CD14-positive monocyte (primary cell): ENCODE data around the gene SAA2. TPM values are rescaled to one million over a fixed set of nuclear protein-coding genes. Genes with fewer than 3 reads are reported as not detected.
A peak's percentile ranks its signal among the peaks of the same experiment; 100 is the strongest.

Experiments used
- DNase-seq, 3 donors: peaks; one replicate each; pipeline ENCODE4 v3.0.0-alpha.2; 2011 to 2022
- H2AFZ ChIP-seq: 2 replicates; pipeline ENCODE4 v1.6.0; 2012; ENCODE audit warnings: mild to moderate bottlenecking, low read depth, low read length, inconsistent platforms; ENCODE audit not compliant: insufficient read depth, poor library complexity, severe bottlenecking
- H3K27ac ChIP-seq, 2 donors: 1 replicate in 1 of 2; 2 replicates in 1 of 2; pipeline ENCODE4 v1.5.1; 2012 to 2013; ENCODE audit warnings: low read length in 2 of 2, control low read depth in 1 of 2, inconsistent platforms in 1 of 2, low read depth in 1 of 2, mild to moderate bottlenecking in 1 of 2
- H3K27me3 ChIP-seq, 2 donors: one replicate each; pipeline versions ENCODE4 v1.6.0 to v1.6.1; 2011 to 2013; ENCODE audit warnings: low read length in 2 of 2; ENCODE audit not compliant: control insufficient read depth in 2 of 2, insufficient read depth in 2 of 2
- H3K36me3 ChIP-seq, 2 donors: replicated peaks in 1 of 2; 1 replicate in 1 of 2; 2 replicates in 1 of 2; pipeline versions ENCODE4 v1.5.1 to v1.6.1; 2012 to 2013; ENCODE audit warnings: low read length in 2 of 2, control low read depth in 1 of 2, inconsistent platforms in 1 of 2, mild to moderate bottlenecking in 1 of 2; ENCODE audit not compliant: insufficient read depth in 2 of 2, control insufficient read depth in 1 of 2
- H3K4me1 ChIP-seq, 2 donors: 1 replicate in 1 of 2; 2 replicates in 1 of 2; pipeline versions ENCODE4 v1.5.1 to v1.6.1; 2012 to 2013; ENCODE audit warnings: low read length in 2 of 2, control low read depth in 1 of 2, inconsistent platforms in 1 of 2, mild to moderate bottlenecking in 1 of 2, moderate library complexity in 1 of 2; ENCODE audit not compliant: insufficient read depth in 2 of 2, control insufficient read depth in 1 of 2
- H3K4me2 ChIP-seq: replicated peaks from 2 replicates; pipeline ENCODE3; 2012; ENCODE audit warnings: low read length, moderate library complexity, mild to moderate bottlenecking; ENCODE audit not compliant: poor library complexity, severe bottlenecking; ENCODE audit errors: extremely low read depth
- H3K4me3 ChIP-seq, 3 experiments: fragments of 200-600 bp in 1 of 3; sonication (generic) in 1 of 3; replicated peaks in 1 of 3; 1 replicate in 2 of 3; 2 replicates in 1 of 3; pipeline ENCODE4 v1.5.1; 2011 to 2013; ENCODE audit warnings: low read length in 3 of 3, mild to moderate bottlenecking in 3 of 3, control low read depth in 2 of 3, low read depth in 2 of 3, inconsistent platforms in 1 of 3, moderate library complexity in 1 of 3
- H3K79me2 ChIP-seq: 2 replicates; pipeline ENCODE4 v1.6.0; 2012; ENCODE audit warnings: mild to moderate bottlenecking, control low read depth, inconsistent platforms, low read length, moderate library complexity; ENCODE audit not compliant: insufficient read depth
- H3K9ac ChIP-seq: 2 replicates; pipeline ENCODE4 v1.6.0; 2017; ENCODE audit warnings: low read length, mild to moderate bottlenecking; ENCODE audit not compliant: insufficient read depth, poor library complexity, severe bottlenecking
- H3K9me3 ChIP-seq, 2 donors: replicated peaks in 1 of 2; 1 replicate in 1 of 2; 2 replicates in 1 of 2; pipeline versions ENCODE4 v1.5.1 to v1.6.1; 2012 to 2013; ENCODE audit warnings: low read length in 2 of 2, control low read depth in 1 of 2; ENCODE audit not compliant: control insufficient read depth in 1 of 2, insufficient read depth in 1 of 2
- H4K20me1 ChIP-seq: 2 replicates; pipeline ENCODE4 v1.6.0; 2012; ENCODE audit warnings: mild to moderate bottlenecking, low read length, control low read depth, moderate library complexity; ENCODE audit not compliant: insufficient read depth
- H3K27ac Mint-ChIP-seq, 7 donors: one replicate each; pipeline ENCODE4 v1.8.0; 2020; ENCODE audit warnings: mild to moderate bottlenecking in 7 of 7, mixed read lengths in 7 of 7, moderate library complexity in 6 of 7, inconsistent platforms in 2 of 7
- H3K27me3 Mint-ChIP-seq, 3 donors: one replicate each; pipeline ENCODE4 v1.8.0; 2021 to 2022; ENCODE audit warnings: low read depth in 3 of 3, mild to moderate bottlenecking in 3 of 3, mixed read lengths in 3 of 3, moderate library complexity in 3 of 3, inconsistent platforms in 1 of 3
- H3K36me3 Mint-ChIP-seq, 2 donors: one replicate each; pipeline ENCODE4 v1.8.0; 2020; ENCODE audit warnings: mixed read lengths in 2 of 2, inconsistent platforms in 1 of 2, mild to moderate bottlenecking in 1 of 2
- H3K4me1 Mint-ChIP-seq: one replicate; pipeline ENCODE4 v1.8.0; 2020; ENCODE audit warnings: mild to moderate bottlenecking, mixed read lengths
- H3K4me3 Mint-ChIP-seq, 2 donors: one replicate each; pipeline ENCODE4 v1.8.0; 2020; ENCODE audit warnings: mild to moderate bottlenecking in 2 of 2, mixed read lengths in 2 of 2, moderate library complexity in 1 of 2
- H3K9me3 Mint-ChIP-seq, 7 donors: one replicate each; pipeline ENCODE4 v1.8.0; 2020 to 2022; ENCODE audit warnings: mixed read lengths in 7 of 7, mild to moderate bottlenecking in 6 of 7, moderate library complexity in 6 of 7, inconsistent platforms in 2 of 7
- WGBS: methylation state at CpG from one replicate; pipeline ENCODE4 v1.1.5; 2013; ENCODE audit warnings: missing lambda C conversion rate; ENCODE audit not compliant: insufficient coverage; 5-methylcytosine and 5-hydroxymethylcytosine counted together
- intact Hi-C, 2 donors: fragments of 100-400 bp; cut with micrococcal nuclease; formaldehyde crosslinking; loops; one replicate each; pipeline versions ENCODE4 v1.15.0 to v1.15.1; 2023
- polyA plus RNA-seq, 3 donors: library from polyadenylated mRNA; depleted of rRNA in 1 of 3; unstranded in 2 of 3; stranded (reverse) in 1 of 3; fragments of 300-500 nt in 2 of 3; fragments of >200 nt in 1 of 3; fragmentation: Illumina TruSeq in 2 of 3; gene quantifications; 1 replicate in 2 of 3; 2 replicates in 1 of 3; pipeline ENCODE4 v1.2.3, GENCODE V29; 2012 to 2021
- TF ChIP-seq, protein P1 (sequence below): fragments of 200-600 bp; IDR thresholded peaks from one replicate; pipeline ENCODE4 v1.8.0; 2022; ENCODE audit warnings: antibody characterized with exemption, mild to moderate bottlenecking

SAA2 gene
- polyA plus RNA-seq, 3 donors = not detected

DNA sequence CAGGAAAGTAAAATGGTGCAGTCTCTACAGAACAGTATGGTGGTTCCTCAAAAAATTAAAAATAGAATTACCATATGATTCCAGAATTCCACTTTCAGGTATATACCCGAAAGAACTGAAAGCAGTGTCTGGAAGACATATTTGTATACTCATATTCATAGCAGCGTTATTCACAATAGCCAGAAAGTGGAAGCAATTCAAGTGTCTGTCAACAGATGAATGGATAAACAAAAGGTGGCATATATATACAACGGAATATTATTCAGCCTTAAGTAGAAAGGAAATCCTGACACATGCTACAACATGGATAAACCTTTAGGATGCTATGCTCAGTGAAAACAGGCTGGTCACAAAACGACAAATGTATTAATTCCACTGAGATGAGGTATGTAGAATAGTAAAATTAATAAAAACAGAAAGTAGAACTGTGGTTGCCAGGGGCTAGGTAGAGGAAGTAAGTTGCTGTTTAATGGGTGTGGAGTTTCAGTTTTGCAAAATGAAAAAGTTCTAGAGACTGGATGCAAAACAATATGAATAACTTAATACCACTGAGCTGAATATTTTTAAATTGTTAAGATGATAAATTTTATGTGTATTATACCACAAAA lies 32.1 kb upstream of the SAA2 start:
- Histone ChIP-seq H3K4me3 (peak overlapping the region in 2 of 3 experiments; percentile 33 to 66), H3K27ac (peak overlapping the region; percentile 50 to 89), H3K9me3 (no peaks in the 10 kb centered on the region), H3K9ac (peak overlapping the region; percentile 15), H4K20me1 (no peaks in the 10 kb centered on the region), H3K4me2 (peak overlapping the region; percentile 69), H3K27me3 (no peaks in the 10 kb centered on the region), H3K79me2 (peaks cover 8% of the 10 kb centered on the region), H3K36me3 (peaks cover 20 to 48% of the 10 kb centered on the region in 2 donors), H3K4me1 (peaks cover 51 to 64% of the 10 kb centered on the region in 2 donors), H2AFZ (no peak overlapping the region)
- Mint-ChIP-seq H3K36me3 (peaks cover 35 to 43% of the 10 kb centered on the region in 2 donors), H3K4me3 (peak overlapping the region; percentile 39 to 57), H3K4me1 (peaks cover 47% of the 10 kb centered on the region), H3K27me3 (no peaks in the 10 kb centered on the region), H3K27ac (peak overlapping the region; percentile 77 to 92 (median 87)), H3K9me3 (no peaks in the 10 kb centered on the region)
- 33% methylated on average over 1 of the region's 4 CpGs for WGBS
- intact Hi-C loops = loop anchor here in 1 of 2 donors (5.0 kb wide), 1 partner anchor 38 kb away; no protein-coding TSS in a partner anchor
- DNase-seq = peak; percentile 15 to 35 (median 20)
- TF ChIP-seq, protein P1, sequence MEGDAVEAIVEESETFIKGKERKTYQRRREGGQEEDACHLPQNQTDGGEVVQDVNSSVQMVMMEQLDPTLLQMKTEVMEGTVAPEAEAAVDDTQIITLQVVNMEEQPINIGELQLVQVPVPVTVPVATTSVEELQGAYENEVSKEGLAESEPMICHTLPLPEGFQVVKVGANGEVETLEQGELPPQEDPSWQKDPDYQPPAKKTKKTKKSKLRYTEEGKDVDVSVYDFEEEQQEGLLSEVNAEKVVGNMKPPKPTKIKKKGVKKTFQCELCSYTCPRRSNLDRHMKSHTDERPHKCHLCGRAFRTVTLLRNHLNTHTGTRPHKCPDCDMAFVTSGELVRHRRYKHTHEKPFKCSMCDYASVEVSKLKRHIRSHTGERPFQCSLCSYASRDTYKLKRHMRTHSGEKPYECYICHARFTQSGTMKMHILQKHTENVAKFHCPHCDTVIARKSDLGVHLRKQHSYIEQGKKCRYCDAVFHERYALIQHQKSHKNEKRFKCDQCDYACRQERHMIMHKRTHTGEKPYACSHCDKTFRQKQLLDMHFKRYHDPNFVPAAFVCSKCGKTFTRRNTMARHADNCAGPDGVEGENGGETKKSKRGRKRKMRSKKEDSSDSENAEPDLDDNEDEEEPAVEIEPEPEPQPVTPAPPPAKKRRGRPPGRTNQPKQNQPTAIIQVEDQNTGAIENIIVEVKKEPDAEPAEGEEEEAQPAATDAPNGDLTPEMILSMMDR = no peak

DNA sequence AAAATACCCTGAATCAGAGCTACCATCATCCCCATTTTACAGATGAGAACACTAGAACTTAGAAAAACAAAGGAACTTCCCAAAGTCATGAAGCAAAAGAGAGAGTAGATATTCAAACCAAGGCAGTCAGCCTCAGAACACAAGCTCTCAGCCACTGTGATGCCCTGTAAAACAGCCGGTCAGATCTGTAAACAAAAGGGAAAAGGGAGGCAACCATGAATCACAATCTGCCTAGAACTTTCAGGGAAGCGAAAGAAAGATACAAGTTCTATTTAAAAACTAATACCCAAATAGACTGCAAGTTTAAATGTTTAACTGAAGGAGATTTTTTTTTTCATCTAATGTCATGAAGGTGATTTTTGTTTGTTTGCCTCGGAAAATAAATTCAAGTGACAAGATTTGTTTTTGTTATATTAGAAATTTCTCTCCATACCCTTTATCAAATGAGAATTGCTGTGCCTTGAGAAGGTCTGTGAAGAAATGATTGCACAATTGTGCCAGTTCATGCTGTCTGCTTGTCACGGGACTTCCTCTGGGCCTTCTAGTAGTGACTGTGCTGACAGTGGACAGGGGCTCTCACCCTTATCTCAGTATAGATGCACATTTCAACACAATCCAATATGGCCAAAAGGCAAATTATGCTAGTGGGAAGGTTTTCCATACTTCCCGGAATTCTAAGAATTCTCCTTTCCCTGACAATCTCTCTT lies 29.2 kb upstream of the SAA2 start:
- Mint-ChIP-seq H3K27me3 (peaks cover 0 to 2% (median 0%) of the 10 kb centered on the region in 3 donors), H3K9me3 (no peaks in the 10 kb centered on the region), H3K4me3 (peak overlapping the region; percentile 40 to 83), H3K36me3 (peaks cover 22 to 28% of the 10 kb centered on the region in 2 donors), H3K4me1 (peaks cover 46% of the 10 kb centered on the region), H3K27ac (peak overlapping the region; percentile 94 to 99 (median 97))
- H3K27me3 ChIP-seq = no peaks in the 10 kb centered on the region
- peak overlapping the region; percentile 50 for H3K9ac ChIP-seq
- peaks cover 0 to 19% of the 10 kb centered on the region in 2 donors for H3K36me3 ChIP-seq
- WGBS = no CpG with 5 or more reads among the region's 5 CpGs
- no peaks in the 10 kb centered on the region for H3K9me3 ChIP-seq
- H3K27ac ChIP-seq = peak overlapping the region; percentile 82 to 94
- TF ChIP-seq, protein P1 = no peak
- peak overlapping the region; percentile 24 for H2AFZ ChIP-seq
- DNase-seq = peak; percentile 87 to 96 (median 94)
- peaks cover 8% of the 10 kb centered on the region for H3K79me2 ChIP-seq
- H4K20me1 ChIP-seq = no peaks in the 10 kb centered on the region
- H3K4me1 ChIP-seq = peaks cover 51 to 61% of the 10 kb centered on the region in 2 donors
- H3K4me2 ChIP-seq = peak overlapping the region; percentile 39
- H3K4me3 ChIP-seq = peak overlapping the region in 2 of 3 experiments; percentile 25
- intact Hi-C loops = loop anchor here in 1 of 2 donors (5.0 kb wide), 1 partner anchor 45 kb away; the partner anchor contains the start of genes GTF2H1 and HPS5
